ENCODE results near the gene ROR1. TPM values are rescaled to one million over a fixed set of nuclear protein-coding genes. Genes with fewer than 3 reads are reported as not detected.

ROR1 gene
- total and polyA plus RNA-seq, 2 of the 13 experiments (the other 11 are each of a cell fraction or from before 2014, with no cell fraction given) = 0.58 to 2.3 TPM

GRCh38 chr1:64030411-64030810, 256.6 kb downstream of the ROR1 start:
- H3K36me3 ChIP-seq (replicated peaks in 1 of 2; ENCODE audit: control insufficient read depth in 1 of 2, insufficient read depth in 2 of 2, low read length in 2 of 2) = no peaks in the 10 kb centered on the region
- ATAC-seq (no peak), DNase-seq (ENCODE audit: low spot score) (no peak), FAIRE-seq (no peak)
- 52% methylated on average over 2 of the region's 2 CpGs for WGBS (ENCODE audit: low lambda C conversion rate)
- no peaks in the 10 kb centered on the region for H3K27me3 ChIP-seq (ENCODE audit: control insufficient read depth in 1 of 2, insufficient read depth in 2 of 2, low read length in 2 of 2)
- no peak overlapping the region for H3K9ac ChIP-seq (ENCODE audit: insufficient read depth, low read depth, low read length)
- no peaks in the 10 kb centered on the region for H3K4me1 ChIP-seq (ENCODE audit: insufficient read depth, low read length)
- H3K4me2 ChIP-seq (ENCODE audit: low read depth, low read length) = no peak overlapping the region
- H4K20me1 ChIP-seq (ENCODE audit: insufficient read depth, low read length) = no peaks in the 10 kb centered on the region
- H2AFZ ChIP-seq (ENCODE audit: low read length) = no peak overlapping the region
- H3K4me3 ChIP-seq (replicated peaks in 1 of 3; ENCODE audit: insufficient read depth in 1 of 3, low read depth in 2 of 3, low read length in 3 of 3) = no peak overlapping the region
- in situ Hi-C loops (cut with HindIII; ENCODE audit: extremely low pct_ligation_motif_present, low pct_unique_long_range_greater_than_20kb) (no loop called here), intact Hi-C loops (cut with micrococcal nuclease; ENCODE audit: unreplicated experiment) (no loop called here)
- no TSS peak for BruUV-seq (replicated peaks)
- peaks cover 4% of the 10 kb centered on the region for H3K9me3 ChIP-seq (ENCODE audit: low read length)
- ChIA-PET POLR2A (no interaction called here), CTCF (ENCODE audit: low intra/inter-chr PET ratio, low total read pairs) (no interaction called here)
- H3K27ac ChIP-seq (ENCODE audit: extremely low read length, insufficient read depth, low read length) = no peak overlapping the region
- H3K79me2 ChIP-seq (ENCODE audit: insufficient read depth, low read length) = no peaks in the 10 kb centered on the region
- TF ChIP-seq AFF4 (CRISPR knock-in tag; IDR thresholded peaks at IDR 0.05) (no peak), TCF12 (IDR thresholded peaks at IDR 0.05) (no peak), TCF12 (CRISPR knock-in tag; IDR thresholded peaks at IDR 0.05) (no peak), ZNF589 (CRISPR knock-in tag; conservative IDR thresholded peaks at IDR 0.05) (no peak), ZNF772 (CRISPR knock-in tag; IDR thresholded peaks at IDR 0.05) (no peak), RORA (CRISPR knock-in tag; IDR thresholded peaks at IDR 0.05) (no peak), NRL (CRISPR knock-in tag; IDR thresholded peaks at IDR 0.05; ENCODE audit: borderline replicate concordance) (no peak), GTF2F1 (IDR thresholded peaks at IDR 0.05; ENCODE audit: low read length) (no peak), ZNF616 (CRISPR knock-in tag; IDR thresholded peaks at IDR 0.05; ENCODE audit: low read depth) (no peak), THAP8 (CRISPR knock-in tag; IDR thresholded peaks at IDR 0.05; ENCODE audit: borderline replicate concordance) (no peak), RAD21 (CRISPR knock-in tag; IDR thresholded peaks at IDR 0.05) (no peak), DRAP1 (CRISPR knock-in tag; IDR thresholded peaks at IDR 0.05) (no peak), SOX13 (IDR thresholded peaks at IDR 0.05) (no peak), SOX13 (CRISPR knock-in tag; conservative IDR thresholded peaks at IDR 0.05 in 1 of 2, IDR thresholded peaks at IDR 0.05 in 1 of 2) (no peak), ZSCAN20 (CRISPR knock-in tag; IDR thresholded peaks at IDR 0.05; ENCODE audit: borderline replicate concordance) (no peak), KDM5B (CRISPR knock-in tag; IDR thresholded peaks at IDR 0.05; ENCODE audit: borderline replicate concordance) (no peak)

Data from HepG2 (cell line).